Activated naive CD4-positive, alpha-beta T cell treated with anti-CD3 and anti-CD28 coated beads, Interleukin-2, amount 50 U/mL, for 24 hours (primary cell): ENCODE data around the gene SLC25A48.
"Not testable (repeated sequence)": the region's sequence is repeated elsewhere in the genome, so short reads cannot be mapped to it uniquely, and the experiment has no call there.

Experiments used
- H3K27ac Mint-ChIP-seq: one replicate; pipeline ENCODE4 v1.8.0; 2021; ENCODE audit warnings: mild to moderate bottlenecking, mixed read lengths
- H3K27me3 Mint-ChIP-seq: one replicate; pipeline ENCODE4 v1.8.0; 2021; ENCODE audit warnings: mixed read lengths
- H3K36me3 Mint-ChIP-seq: one replicate; pipeline ENCODE4 v1.8.0; 2021; ENCODE audit warnings: mixed read lengths
- H3K4me1 Mint-ChIP-seq: one replicate; pipeline ENCODE4 v1.8.0; 2021; ENCODE audit warnings: mixed read lengths
- H3K4me3 Mint-ChIP-seq: one replicate; pipeline ENCODE4 v1.8.0; 2021; ENCODE audit warnings: mild to moderate bottlenecking, mixed read lengths
- H3K9me3 Mint-ChIP-seq: one replicate; pipeline ENCODE4 v1.8.0; 2021; ENCODE audit warnings: mixed read lengths

SLC25A48 gene

GRCh38 chr5:135839566-135839965, 5.1 kb downstream of the SLC25A48 start:
- Mint-ChIP-seq H3K27ac (no peak overlapping the region), H3K27me3 (peaks cover 5% of the 10 kb centered on the region), H3K4me1 (no peaks in the 10 kb centered on the region), H3K4me3 (no peak overlapping the region), H3K9me3 (peaks cover 10% of the 10 kb centered on the region), H3K36me3 (no peaks in the 10 kb centered on the region)

- H3K27me3 Mint-ChIP-seq = peaks cover 5% of the 10 kb centered on the region
- peaks cover 10% of the 10 kb centered on the region for H3K9me3 Mint-ChIP-seq
- no peak overlapping the region for H3K4me3 Mint-ChIP-seq
- no peaks in the 10 kb centered on the region for H3K4me1 Mint-ChIP-seq
- no peak overlapping the region for H3K27ac Mint-ChIP-seq
- H3K36me3 Mint-ChIP-seq = no peaks in the 10 kb centered on the region
Observed at GRCh38 chr5:135840959-135841358, 6.5 kb downstream of the SLC25A48 start.

- H3K27ac Mint-ChIP-seq = no peak overlapping the region
- H3K4me3 Mint-ChIP-seq = no peak overlapping the region
- H3K36me3 Mint-ChIP-seq = no peaks in the 10 kb centered on the region
- peaks cover 3% of the 10 kb centered on the region for H3K27me3 Mint-ChIP-seq
- H3K9me3 Mint-ChIP-seq = peaks cover 4% of the 10 kb centered on the region
- H3K4me1 Mint-ChIP-seq = no peaks in the 10 kb centered on the region
Observed at GRCh38 chr5:135842737-135843136, 8.3 kb downstream of the SLC25A48 start.

- Mint-ChIP-seq H3K27ac (no peak overlapping the region), H3K27me3 (peaks cover 3% of the 10 kb centered on the region), H3K4me3 (no peak overlapping the region), H3K4me1 (no peaks in the 10 kb centered on the region), H3K36me3 (no peaks in the 10 kb centered on the region), H3K9me3 (no peaks in the 10 kb centered on the region)
Observed at GRCh38 chr5:135843571-135844337, 9.3 kb downstream of the SLC25A48 start.

GRCh38 chr5:135846311-135846710, 11.8 kb downstream of the SLC25A48 start:
- H3K4me3 Mint-ChIP-seq = no peak overlapping the region
- peaks cover 3% of the 10 kb centered on the region for H3K27me3 Mint-ChIP-seq
- H3K36me3 Mint-ChIP-seq = no peaks in the 10 kb centered on the region
- H3K9me3 Mint-ChIP-seq = no peaks in the 10 kb centered on the region
- H3K27ac Mint-ChIP-seq = no peak overlapping the region
- no peaks in the 10 kb centered on the region for H3K4me1 Mint-ChIP-seq

- Mint-ChIP-seq H3K9me3 (no peaks in the 10 kb centered on the region), H3K36me3 (no peaks in the 10 kb centered on the region), H3K27me3 (peaks cover under 1% of the 10 kb centered on the region), H3K27ac (no peak overlapping the region), H3K4me3 (no peak overlapping the region), H3K4me1 (no peaks in the 10 kb centered on the region)
Observed at GRCh38 chr5:135847976-135848375, 13.5 kb downstream of the SLC25A48 start.

GRCh38 chr5:135850231-135850630, 15.8 kb downstream of the SLC25A48 start:
- H3K9me3 Mint-ChIP-seq = no peaks in the 10 kb centered on the region
- H3K4me1 Mint-ChIP-seq = no peaks in the 10 kb centered on the region
- H3K4me3 Mint-ChIP-seq = no peak overlapping the region
- no peaks in the 10 kb centered on the region for H3K27me3 Mint-ChIP-seq
- H3K36me3 Mint-ChIP-seq = no peaks in the 10 kb centered on the region
- no peak overlapping the region for H3K27ac Mint-ChIP-seq

- Mint-ChIP-seq H3K27ac (no peak overlapping the region), H3K36me3 (no peaks in the 10 kb centered on the region), H3K27me3 (no peaks in the 10 kb centered on the region), H3K9me3 (no peaks in the 10 kb centered on the region), H3K4me1 (no peaks in the 10 kb centered on the region), H3K4me3 (no peak overlapping the region)
Observed at GRCh38 chr5:135850671-135851070, 16.2 kb downstream of the SLC25A48 start.

GRCh38 chr5:135851186-135851914, 16.9 kb downstream of the SLC25A48 start:
- no peak overlapping the region for H3K4me3 Mint-ChIP-seq
- H3K36me3 Mint-ChIP-seq = no peaks in the 10 kb centered on the region
- no peak overlapping the region for H3K27ac Mint-ChIP-seq
- H3K9me3 Mint-ChIP-seq = no peaks in the 10 kb centered on the region
- H3K4me1 Mint-ChIP-seq = no peaks in the 10 kb centered on the region
- H3K27me3 Mint-ChIP-seq = no peaks in the 10 kb centered on the region

GRCh38 chr5:135851915-135852845, 17.7 kb downstream of the SLC25A48 start:
- Mint-ChIP-seq H3K4me3 (no peak overlapping the region), H3K36me3 (no peaks in the 10 kb centered on the region), H3K27me3 (no peaks in the 10 kb centered on the region), H3K4me1 (no peaks in the 10 kb centered on the region), H3K9me3 (no peaks in the 10 kb centered on the region), H3K27ac (no peak overlapping the region)

- Mint-ChIP-seq H3K9me3 (no peaks in the 10 kb centered on the region), H3K27me3 (no peaks in the 10 kb centered on the region), H3K4me1 (no peaks in the 10 kb centered on the region)
Observed at GRCh38 chr5:135857630-135858311, 23.3 kb downstream of the SLC25A48 start.

GRCh38 chr5:135859186-135859585, 24.7 kb downstream of the SLC25A48 start:
- H3K27me3 Mint-ChIP-seq, H3K36me3 Mint-ChIP-seq, H3K9me3 Mint-ChIP-seq, H3K27ac Mint-ChIP-seq, H3K4me1 Mint-ChIP-seq, H3K4me3 Mint-ChIP-seq: not testable (repeated sequence)

More at GRCh38 chr5:135857630-135858311, 23.3 kb downstream of the SLC25A48 start:
- no peak overlapping the region for H3K27ac Mint-ChIP-seq
- H3K4me3 Mint-ChIP-seq = no peak overlapping the region
- no peaks in the 10 kb centered on the region for H3K36me3 Mint-ChIP-seq

- Mint-ChIP-seq H3K27ac (no peak overlapping the region), H3K4me3 (no peak overlapping the region), H3K4me1 (no peaks in the 10 kb centered on the region), H3K27me3 (no peaks in the 10 kb centered on the region), H3K36me3 (no peaks in the 10 kb centered on the region), H3K9me3 (no peaks in the 10 kb centered on the region)
Observed at GRCh38 chr5:135859641-135860040, 25.2 kb downstream of the SLC25A48 start.

GRCh38 chr5:135861641-135862040, 27.2 kb downstream of the SLC25A48 start:
- Mint-ChIP-seq H3K27ac (no peak overlapping the region), H3K4me3 (no peak overlapping the region), H3K9me3 (no peaks in the 10 kb centered on the region), H3K27me3 (no peaks in the 10 kb centered on the region), H3K36me3 (no peaks in the 10 kb centered on the region), H3K4me1 (no peaks in the 10 kb centered on the region)

GRCh38 chr5:135862086-135862485, 27.6 kb downstream of the SLC25A48 start:
- H3K9me3 Mint-ChIP-seq = no peaks in the 10 kb centered on the region

More at GRCh38 chr5:135862086-135862485, 27.6 kb downstream of the SLC25A48 start:
- no peaks in the 10 kb centered on the region for H3K36me3 Mint-ChIP-seq
- H3K27ac Mint-ChIP-seq = no peak overlapping the region
- H3K27me3 Mint-ChIP-seq = no peaks in the 10 kb centered on the region
- no peak overlapping the region for H3K4me3 Mint-ChIP-seq
- H3K4me1 Mint-ChIP-seq = no peaks in the 10 kb centered on the region
